DMS79 (cell line): Measurements from ENCODE around the gene MTCL1.

Source experiments
- DNase-seq: peaks from one replicate; lab custom pipeline; 2025; lab: John Stamatoyannopoulos, UW

Gene MTCL1

DNA sequence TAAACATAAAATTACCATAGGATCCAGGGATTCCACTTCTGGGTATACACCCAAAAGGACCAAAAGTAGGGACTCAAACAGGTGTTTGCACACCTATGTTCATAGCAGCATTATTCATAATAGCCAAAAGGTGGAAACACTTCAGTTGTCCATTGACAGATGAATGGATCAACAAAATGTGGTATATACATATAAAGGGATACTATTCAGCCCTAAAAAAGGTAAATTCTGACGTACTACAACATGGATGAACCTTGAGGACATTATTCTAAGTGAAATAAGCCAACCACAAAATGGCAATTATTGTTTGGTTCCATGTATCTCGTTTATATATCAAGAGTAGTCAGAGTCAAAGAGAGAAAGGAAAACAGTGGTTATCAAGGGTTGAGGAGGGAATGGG, 128.1 kb downstream of the MTCL1 start:
- no peak for DNase-seq

DNA sequence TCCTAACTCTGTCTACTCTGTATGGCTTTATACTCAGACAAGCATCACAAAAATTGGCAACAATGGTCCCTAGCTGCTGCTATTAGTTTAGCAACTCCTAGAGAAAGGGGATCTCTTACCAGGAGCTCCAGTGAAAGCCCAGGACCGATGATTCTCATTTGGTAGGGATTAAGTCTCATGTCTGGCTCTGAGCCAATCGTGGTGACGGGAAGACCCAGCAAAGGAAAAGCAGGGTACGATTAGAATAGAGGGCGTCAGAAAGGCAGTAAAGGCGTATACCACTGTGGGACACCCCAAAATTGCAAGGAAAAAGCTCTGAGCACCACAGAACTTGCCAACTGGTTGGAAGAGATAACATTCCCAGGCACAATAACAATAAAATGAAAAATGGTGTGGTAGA, 129.5 kb downstream of the MTCL1 start:
- DNase-seq = no peak

DNA sequence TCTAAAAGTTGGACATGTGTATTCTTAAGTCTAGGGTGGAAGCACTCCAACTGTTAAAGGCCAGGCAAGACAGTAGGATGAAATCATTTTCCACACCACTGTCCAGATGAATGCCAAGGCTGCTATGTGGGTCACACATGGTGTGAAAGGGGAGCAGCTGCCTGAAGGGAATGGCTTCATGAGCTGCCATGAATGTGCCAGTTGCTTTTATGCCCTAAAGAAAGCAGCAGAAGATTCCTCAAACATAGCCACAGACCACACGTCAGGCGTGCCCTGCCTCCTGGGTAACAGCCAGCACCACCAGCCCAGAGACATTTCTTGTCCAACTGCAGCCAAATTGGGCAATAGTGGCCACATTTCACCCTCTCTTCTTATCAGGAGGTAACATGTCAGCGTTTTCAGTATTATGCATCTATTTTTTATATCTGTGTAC, 130.2 kb downstream of the MTCL1 start:
- no peak for DNase-seq

DNA sequence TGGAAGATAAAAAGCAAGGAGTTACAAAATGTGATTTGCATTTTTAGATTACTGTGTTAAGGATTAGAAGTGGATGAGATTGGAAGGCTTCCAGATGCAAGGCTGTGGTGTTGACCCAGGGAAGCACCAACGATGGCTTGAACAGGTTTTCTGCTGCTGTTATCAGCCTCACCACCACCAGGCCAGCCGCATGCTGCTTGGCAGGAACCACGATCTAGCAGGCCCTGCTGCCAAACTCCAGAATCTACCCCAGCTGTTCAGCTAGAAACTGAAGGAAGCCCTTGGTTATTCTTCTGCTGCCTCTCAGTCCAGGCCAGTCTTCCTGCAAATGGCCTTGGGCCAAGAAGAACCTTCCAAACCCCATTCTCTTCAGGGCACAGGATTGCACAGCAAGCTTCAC, 133.9 kb downstream of the MTCL1 start:
- DNase-seq = no peak

DNA sequence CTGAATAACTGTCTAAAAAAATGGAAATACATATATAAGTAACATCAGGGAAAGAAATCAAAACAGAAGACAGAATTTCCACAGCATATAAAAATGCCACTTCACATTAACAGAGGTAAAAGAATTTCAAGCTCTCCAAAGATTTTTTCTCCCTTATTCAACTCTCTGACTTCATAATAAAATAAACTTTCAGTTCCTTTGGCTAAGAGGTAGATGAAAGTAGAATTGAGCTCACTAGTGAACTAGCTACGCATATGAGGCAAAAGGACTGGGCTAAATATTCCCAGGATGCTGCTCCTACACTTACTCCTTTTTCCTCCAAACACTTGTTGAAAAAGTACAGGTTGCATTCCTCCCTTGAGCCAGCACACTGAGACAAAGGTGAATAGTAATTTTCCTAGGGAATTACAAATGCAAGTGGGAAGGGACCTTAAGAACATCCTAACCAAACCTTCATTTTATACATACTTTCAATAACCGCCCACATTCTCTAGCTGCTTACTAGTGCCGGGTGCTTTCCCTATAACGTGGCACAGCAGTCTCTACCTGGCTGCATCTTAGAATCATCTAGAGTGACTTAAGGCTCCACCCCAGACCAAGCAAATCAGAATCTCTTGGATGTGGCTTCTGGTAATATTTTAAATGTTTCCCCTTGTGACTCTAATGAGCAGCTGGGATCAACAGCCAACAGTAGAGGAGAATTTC, 136.6 kb downstream of the MTCL1 start:
- DNase-seq = no peak

DNA sequence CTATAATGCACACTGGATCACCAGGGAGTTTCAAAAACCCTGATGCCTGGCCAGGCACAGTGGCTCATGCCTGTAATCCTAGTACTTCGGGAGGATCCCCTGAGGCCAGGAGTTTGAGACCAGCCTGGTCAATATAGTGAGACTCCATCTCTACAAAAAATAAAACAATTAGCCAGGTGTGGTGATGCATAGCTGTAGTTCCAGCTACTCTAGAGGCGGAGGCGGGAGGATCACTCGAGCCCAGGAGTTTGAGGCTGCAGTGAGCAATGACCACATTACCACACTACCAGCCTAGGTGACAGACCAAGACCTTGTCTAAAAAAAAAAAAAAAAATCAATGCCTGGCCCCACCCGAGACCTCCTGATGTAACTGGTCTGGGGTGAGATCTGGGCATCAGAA, 137.2 kb downstream of the MTCL1 start:
- no peak for DNase-seq

DNA sequence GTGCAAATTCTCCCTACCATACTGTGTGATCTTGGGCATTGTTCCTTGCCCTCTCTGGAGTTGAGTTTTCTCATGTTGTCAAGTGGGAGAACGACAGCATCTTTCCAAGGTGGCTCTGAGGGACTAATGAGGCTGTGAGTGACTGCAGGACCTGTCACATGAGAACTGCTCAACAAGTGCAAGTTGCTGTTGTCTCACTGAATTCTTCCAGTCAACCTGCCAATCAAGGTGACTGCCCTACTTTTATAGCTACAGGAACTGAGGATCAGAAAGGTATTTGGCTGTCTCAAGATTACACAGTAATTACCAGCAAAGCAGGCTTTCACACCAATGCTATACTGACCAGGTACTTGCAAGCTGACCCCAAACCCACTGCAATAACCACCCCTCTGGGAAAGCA, 137.6 kb downstream of the MTCL1 start:
- no peak for DNase-seq

DNA sequence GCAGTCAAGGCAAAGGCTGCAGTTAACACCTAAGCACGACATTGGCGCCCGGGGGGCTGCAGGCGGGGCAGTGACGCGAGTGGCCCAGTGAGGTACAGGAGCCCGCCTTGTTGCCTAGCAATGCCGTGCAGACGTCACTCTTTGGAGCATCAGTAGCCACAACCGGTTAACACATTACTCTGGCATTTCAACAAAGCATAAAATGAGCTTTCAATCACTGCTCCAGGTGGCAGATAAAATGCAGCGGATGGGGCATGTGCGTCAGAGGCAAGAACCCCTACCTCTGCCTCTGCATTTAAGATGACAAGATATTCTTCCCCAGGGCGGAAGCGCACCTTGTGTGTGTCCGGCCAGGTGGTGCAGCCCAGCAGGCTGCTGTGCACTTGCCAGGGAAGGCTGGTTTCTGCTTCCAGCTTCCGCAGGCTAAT, 139.4 kb downstream of the MTCL1 start:
- DNase-seq = peak; percentile 75

DNA sequence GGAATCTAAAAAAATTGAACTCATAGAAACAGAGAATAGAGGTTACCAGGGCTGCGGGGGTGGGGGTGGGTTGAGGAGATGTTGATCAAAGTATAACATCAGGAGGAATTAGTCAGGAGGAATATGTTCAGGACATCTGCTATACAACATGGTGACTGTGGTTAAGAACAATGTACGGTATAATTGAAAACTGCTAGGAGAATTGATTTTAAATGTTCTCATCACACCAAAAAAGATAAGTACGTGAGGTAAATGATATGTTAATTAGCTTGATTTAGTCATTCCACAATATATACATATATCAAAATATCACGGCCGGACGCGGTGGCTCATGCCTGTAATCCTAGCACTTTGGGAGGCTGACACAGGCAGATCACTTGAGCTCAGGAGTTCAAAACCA, 140.2 kb downstream of the MTCL1 start:
- DNase-seq = no peak

DNA sequence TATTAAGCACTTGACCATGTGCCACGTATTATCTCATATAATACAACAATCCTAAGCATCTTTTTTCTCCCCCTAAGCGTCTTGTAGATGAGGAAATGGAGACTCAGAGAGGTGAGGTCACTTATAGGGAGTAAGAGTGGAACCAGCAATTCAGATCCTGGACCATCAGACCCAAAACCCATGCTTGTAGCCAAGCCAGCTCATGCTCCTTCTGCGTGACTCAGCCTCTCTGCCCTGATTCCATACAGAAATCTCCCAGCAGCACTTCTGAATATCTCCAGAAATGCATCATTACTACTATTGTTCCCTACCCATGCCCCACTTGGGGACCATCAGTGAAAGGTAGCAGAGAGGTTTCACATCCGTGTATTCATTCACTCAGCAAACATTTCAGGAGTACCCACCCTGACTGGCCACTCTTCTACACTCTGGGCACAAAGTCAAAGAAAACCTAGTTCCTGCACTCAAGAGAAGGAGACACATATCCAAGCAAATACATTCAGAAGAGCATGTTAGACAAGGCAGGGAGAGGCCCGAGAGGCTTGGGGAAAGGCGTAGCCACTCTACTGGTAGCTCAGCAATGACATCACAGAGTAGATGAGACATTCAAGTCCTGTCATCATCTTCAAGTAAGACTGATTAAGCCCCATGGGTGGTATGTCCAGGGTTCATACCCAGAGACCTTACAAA, 141.9 kb downstream of the MTCL1 start:
- no peak for DNase-seq

DNA sequence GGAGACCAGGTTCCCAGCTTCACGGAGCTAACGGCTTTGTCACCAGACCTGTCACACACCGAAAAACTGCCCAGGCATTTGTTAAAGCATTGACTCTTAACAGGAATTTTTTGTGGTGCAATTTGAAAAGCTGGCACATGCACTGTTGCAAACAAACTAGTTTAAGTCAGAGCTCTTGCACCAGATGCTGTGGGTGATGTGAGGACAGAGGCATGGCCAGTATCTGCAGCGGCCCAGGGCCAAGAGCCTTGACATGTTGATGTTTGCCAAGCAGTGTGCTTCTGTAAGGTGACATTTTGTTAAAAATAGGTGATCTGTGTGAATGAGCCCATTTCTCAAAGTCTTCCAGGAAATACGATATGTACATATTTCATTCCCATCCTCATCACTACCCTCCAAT, 142.5 kb downstream of the MTCL1 start:
- DNase-seq = no peak

DNA sequence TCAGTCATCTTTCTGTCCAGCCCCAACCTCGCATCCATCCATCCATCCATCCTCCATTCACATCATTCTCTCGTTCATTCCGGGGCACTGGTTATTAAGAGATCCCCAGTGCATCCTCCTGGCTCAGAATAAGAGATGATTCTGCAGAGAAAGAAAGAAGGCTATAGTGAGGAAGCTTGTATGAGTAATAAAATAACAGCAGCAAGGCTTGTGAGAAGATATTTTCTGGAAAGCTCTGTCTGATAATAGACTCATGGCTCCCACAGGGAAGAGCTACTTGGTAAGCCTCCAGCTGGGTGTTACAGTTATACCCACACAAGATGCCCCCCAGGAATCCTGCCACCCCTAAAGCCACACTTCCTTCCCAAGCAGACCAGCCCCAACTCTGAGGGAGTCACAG, 143.2 kb downstream of the MTCL1 start:
- no peak for DNase-seq

DNA sequence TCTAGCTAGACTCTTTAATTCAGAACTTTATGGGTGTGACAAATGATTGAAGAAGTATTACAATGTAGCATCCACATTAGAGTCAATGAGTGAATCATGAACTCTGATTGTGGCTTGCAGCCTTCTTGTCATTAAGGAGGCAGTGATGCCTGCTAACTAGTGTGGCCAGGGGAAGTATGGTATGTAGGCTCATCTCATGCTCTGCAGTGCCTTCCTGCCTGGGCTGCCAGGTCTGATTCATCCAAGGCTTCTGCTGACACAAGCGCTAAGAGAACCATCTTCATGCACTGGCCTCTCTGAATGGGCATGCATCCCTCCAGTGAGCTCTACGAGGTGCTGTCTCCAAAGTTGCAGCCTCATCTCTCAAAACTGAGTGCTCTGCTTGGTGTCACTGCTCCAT, 144.3 kb downstream of the MTCL1 start:
- no peak for DNase-seq

DNA sequence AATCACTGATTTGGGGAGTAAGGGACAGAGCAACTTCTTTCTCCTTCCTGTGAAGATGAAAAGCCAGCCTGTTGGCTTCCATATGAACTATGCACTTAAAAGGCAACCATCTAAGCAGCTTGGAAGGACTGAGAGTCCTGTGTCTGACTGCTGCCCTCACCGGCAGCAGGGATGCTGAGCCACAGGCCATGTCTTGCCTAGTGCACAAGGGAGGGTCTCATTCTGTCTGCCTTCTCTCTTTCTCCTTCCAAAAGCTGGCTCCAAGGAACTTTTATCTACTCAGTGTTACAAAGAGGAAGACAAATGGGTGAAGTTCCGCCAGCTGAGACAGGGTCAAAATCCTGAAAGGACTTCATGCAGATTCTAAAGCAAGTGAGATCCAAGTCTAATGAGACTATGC, 146.3 kb downstream of the MTCL1 start:
- DNase-seq = no peak

DNA sequence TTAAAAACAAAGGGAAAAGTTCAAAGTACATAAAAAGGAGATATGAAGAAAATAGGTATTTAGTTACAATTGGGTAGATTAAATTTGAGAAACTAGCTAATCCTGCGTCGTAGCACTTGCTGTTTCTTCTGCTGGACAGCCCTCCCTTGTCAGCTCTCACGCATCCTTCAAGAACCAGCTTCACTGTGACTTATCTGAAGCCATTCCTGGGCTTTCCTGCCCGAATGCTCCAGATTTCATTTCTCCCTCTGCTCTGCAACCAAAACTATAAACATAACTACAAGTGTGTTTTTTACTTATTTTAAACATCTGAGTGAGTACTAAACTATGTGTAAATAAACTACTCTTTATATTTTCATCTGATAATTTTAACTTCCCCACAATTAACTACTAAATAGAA, 149.2 kb downstream of the MTCL1 start:
- no peak for DNase-seq

DNA sequence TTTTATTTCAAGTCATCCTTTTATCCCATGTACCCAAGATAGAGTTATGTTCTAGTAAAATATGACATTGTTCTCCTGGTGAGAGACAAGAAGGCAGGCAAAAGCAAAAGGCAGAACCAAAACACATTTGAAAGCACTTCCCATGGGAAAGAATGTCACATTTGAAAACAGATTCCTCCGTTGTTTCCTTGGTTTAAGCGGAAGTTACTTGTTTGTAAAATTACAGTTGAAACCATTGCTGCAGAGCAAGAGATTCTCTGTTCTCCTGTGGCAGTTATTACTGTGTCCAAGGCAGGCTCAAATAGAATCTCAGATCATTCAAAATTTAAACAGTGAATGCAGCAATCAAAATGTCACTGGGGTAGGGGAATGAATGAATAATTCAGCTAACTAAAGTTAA, 149.6 kb downstream of the MTCL1 start:
- no peak for DNase-seq

DNA sequence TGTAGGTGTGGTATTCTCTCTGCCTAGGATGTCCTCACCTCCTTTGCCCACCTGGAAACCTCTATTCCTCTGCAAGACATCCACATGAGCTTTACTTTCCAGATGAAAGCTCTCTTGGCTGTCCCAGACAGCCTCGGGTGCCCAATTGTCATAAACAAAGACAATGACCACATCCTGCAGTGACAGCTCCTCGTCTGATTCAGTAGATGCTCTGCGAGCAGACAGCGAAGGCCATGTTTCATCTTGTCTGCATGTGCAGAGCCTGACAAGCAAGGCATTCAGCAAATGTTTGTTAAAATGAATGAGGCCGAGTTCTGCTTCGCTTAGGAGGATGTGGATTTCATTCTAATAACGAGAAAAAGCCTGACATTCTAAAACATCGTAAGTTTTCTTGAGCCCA, 150.9 kb downstream of the MTCL1 start:
- no peak for DNase-seq

DNA sequence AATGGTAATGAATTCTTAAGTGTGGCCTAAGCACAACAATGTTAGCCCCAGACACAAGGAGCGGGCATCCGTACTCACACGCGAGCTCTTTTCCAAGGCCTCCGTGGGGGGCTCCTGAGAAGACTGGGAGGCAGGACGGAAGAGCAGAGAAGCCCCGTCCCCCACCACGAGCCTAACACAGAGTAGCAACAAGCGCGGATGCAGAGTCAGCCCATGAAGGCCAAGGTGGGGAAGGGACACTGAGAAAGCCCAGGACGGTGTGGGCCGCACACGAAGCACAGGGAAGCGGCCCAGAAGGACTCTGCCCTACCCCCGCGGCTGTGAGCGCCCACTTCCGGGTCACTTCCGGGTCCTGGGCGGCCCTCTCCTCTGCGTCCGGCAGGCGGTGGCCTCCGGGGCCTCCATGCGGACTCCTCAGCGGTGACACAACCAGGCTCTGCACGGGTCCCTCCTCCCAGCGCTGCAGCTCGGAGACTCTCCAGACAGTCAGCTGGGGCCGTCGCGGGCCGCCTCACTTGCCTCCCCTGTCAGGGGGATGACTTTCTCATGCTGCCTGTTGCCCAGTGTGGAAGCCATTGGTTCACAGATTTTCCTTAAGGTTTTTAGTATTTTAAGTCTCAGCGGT, 151.5 kb downstream of the MTCL1 start:
- DNase-seq = no peak

DNA sequence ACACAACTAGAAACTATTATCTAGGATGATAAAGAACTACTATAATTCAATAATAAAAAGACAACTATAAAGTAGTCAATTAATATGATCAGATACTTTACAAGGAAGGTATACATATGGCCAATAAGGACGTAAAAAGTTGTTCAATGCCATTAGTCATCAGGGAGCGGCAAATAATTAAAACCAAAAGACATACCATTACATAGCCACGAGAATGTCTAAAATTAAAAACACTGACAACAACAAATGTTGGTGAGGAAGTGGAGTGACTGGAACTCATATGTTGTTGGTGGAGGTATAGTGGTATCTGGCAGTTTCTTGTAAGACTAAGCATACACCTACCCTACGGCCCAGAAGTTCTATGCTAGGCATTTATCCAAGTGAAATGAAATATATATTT, 152.4 kb downstream of the MTCL1 start:
- DNase-seq = no peak

DNA sequence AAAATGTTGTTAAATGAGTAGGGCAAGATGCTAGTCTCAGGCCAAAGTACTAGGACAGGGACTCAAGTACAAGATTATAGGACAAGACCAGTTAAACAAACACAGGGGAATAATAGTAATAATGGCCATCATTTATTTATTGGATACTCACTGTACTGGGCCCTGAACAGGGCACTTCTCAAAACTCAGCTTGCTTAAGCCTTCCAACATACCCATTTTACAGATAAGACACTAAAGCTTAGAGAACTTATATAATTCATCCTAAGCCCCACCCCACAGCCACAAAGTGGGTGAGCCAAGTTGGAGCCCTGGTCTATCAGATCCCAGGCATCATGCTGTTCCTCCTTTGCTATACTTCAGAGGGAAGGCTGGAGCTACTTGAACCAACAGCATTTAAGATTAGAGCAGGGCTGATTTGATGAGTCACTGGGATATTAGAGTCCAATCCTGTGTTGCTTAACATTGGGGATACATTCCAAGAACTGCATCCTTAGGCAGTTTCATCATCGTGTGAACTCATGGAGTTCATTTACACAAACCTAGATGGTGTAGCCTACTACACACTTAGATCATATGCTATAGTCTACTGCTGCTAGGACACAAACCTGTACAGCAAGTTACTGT, 153.6 kb downstream of the MTCL1 start:
- no peak for DNase-seq

DNA sequence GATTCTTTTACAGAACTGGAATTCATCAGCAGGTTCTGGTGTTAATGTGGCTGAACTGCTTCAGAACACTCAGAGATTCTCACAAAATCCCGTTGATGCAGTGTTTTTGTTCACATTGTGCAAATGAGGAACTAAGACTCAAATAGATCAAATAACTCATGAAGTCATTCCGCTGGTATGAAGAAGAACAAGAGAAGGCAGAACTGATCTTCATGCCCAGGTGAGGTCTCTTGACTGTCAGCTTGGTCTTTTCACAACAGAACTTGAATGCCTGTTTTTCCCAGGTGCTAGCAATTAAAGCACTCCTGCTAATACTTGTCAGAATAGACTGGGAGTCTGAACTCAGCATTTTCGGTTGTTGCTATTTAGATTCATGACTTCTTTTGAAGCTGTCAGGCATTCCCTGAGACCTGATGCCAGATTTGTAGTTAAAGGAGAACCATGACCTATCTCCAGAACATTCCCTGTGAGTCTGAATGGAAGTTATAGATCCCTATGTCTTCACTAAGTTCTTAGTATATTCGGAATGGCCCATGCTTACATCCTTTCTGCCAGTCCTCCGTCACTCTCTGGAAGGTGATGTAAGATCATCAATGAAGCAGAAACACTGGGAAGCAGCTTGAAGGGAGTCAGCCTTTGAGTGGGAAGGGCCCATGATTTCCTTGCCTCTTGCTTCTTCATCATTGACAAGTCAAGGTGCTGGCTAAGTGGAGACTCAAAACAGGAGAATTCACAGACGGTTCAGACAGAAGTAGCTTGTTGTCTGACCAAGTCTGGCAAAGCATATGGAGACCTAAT, 155.7 kb downstream of the MTCL1 start:
- no peak for DNase-seq

DNA sequence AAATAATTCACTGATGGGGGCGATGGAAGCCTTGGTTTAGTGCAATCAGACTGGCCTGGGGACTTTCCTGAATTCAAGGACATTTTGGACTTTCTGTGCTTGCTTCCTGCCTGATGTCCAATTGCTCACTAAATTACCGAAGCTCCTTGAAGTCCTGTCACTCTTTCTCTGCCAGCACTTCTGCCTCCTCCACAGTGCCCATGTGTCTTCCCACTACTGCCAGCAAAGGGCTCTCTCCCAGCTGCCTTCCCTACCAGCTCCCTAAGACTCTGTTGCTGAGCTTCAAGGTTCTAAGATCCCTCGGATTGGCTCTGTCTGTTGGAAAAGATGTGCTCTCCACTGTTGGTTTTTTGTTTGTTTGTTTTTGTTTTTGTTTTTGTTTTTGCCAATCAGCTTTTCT, 158.1 kb downstream of the MTCL1 start:
- DNase-seq = no peak
